GM23338 (cell line): ENCODE results near the gene GRB14. TPM values are rescaled to one million over a fixed set of nuclear protein-coding genes. Genes with fewer than 3 reads are reported as not detected.

Experiments used
- ATAC-seq: fragments of 200-7000 bp; cut with Tn5 transposase; 3 replicates; pipeline ENCODE4 v1.9.1; 2020
- DNase-seq: peaks from one replicate; pipeline ENCODE4 v3.0.0-alpha.2; 2015; ENCODE audit warnings: low spot score
- H2AFZ ChIP-seq: fragments of 200-600 bp; sonication (generic); 2 replicates; pipeline ENCODE4 v1.8.0; 2016; ENCODE audit warnings: antibody characterized with exemption, mild to moderate bottlenecking, moderate library complexity
- H3F3A ChIP-seq: fragments of 200-600 bp; sonication (generic); replicated peaks from 2 replicates; pipeline ENCODE4 v1.8.0; 2017; ENCODE audit warnings: antibody characterized with exemption, mixed run types, low read depth
- H3K27ac ChIP-seq: fragments of 200-600 bp; sonication (generic); 2 replicates; pipeline ENCODE4 v1.6.1; 2016; ENCODE audit warnings: low read depth
- H3K27me3 ChIP-seq: fragments of 200-600 bp; sonication (generic); 2 replicates; pipeline ENCODE4 v1.8.0; 2016; ENCODE audit warnings: mild to moderate bottlenecking, mixed run types, moderate library complexity; ENCODE audit not compliant: insufficient read depth
- H3K36me3 ChIP-seq: fragments of 200-600 bp; sonication (generic); 2 replicates; pipeline ENCODE4 v1.8.0; 2016; ENCODE audit warnings: mild to moderate bottlenecking; ENCODE audit not compliant: insufficient read depth
- H3K4me1 ChIP-seq: fragments of 200-600 bp; sonication (generic); 2 replicates; pipeline ENCODE4 v1.8.0; 2016; ENCODE audit warnings: mild to moderate bottlenecking, moderate library complexity; ENCODE audit not compliant: insufficient read depth
- H3K4me2 ChIP-seq: fragments of 200-600 bp; sonication (generic); 2 replicates; pipeline ENCODE4 v1.7.1; 2017; ENCODE audit warnings: mixed run types
- H3K4me3 ChIP-seq: fragments of 200-600 bp; sonication (generic); 2 replicates; pipeline ENCODE4 v1.6.1; 2016; ENCODE audit warnings: mixed run types
- H3K79me2 ChIP-seq: fragments of 200-600 bp; sonication (generic); replicated peaks from 2 replicates; pipeline ENCODE4 v1.8.0; 2017; ENCODE audit warnings: mild to moderate bottlenecking; ENCODE audit not compliant: insufficient read depth
- H3K9me2 ChIP-seq: fragments of 200-600 bp; sonication (generic); 2 replicates; pipeline ENCODE4 v1.8.0; 2017; ENCODE audit not compliant: insufficient read depth
- H4K20me1 ChIP-seq: fragments of 200-600 bp; sonication (generic); replicated peaks from 2 replicates; pipeline ENCODE4 v1.8.0; 2017; ENCODE audit warnings: mild to moderate bottlenecking; ENCODE audit not compliant: insufficient read depth
- H3K27ac Mint-ChIP-seq: 2 replicates; pipeline ENCODE4 v1.8.0; 2020; ENCODE audit warnings: inconsistent platforms, mild to moderate bottlenecking, moderate library complexity, mixed read lengths
- H3K27me3 Mint-ChIP-seq: 3 replicates; pipeline ENCODE4 v1.8.0; 2022; ENCODE audit warnings: low read depth, mild to moderate bottlenecking, moderate library complexity, mixed read lengths, inconsistent platforms; ENCODE audit not compliant: insufficient read depth, poor library complexity
- H3K36me3 Mint-ChIP-seq: 3 replicates; pipeline ENCODE4 v1.8.0; 2021; ENCODE audit warnings: low read depth, mild to moderate bottlenecking, inconsistent platforms, moderate library complexity, mixed read lengths
- H3K4me1 Mint-ChIP-seq: 3 replicates; pipeline ENCODE4 v1.8.0; 2020; ENCODE audit warnings: mild to moderate bottlenecking, inconsistent platforms, mixed read lengths
- H3K4me3 Mint-ChIP-seq: 3 replicates; pipeline ENCODE4 v1.8.0; 2021; ENCODE audit warnings: moderate library complexity, mild to moderate bottlenecking, inconsistent platforms, mixed read lengths
- H3K9me3 Mint-ChIP-seq: 3 replicates; pipeline ENCODE4 v1.8.0; 2020; ENCODE audit warnings: moderate library complexity, mild to moderate bottlenecking, inconsistent platforms, mixed read lengths
- CREB1 ChIP-seq: fragments of 250-450 bp; sonication (Bioruptor Pico); IDR thresholded peaks from 2 replicates; pipeline ENCODE4 v1.5.0; 2020; ENCODE audit warnings: low read depth, mild to moderate bottlenecking, moderate library complexity
- EZH2 ChIP-seq: fragments of 200-600 bp; sonication (generic); IDR thresholded peaks from one replicate; pipeline ENCODE4 v1.8.0; 2017; ENCODE audit warnings: antibody characterized with exemption, mild to moderate bottlenecking, low read depth; ENCODE audit not compliant: unreplicated experiment
- EZH2phosphoT487 ChIP-seq: fragments of 200-600 bp; sonication (generic); IDR thresholded peaks from one replicate; pipeline ENCODE4 v1.8.1; 2018; ENCODE audit warnings: antibody characterized with exemption; ENCODE audit not compliant: unreplicated experiment
- JUNB ChIP-seq: IDR thresholded peaks from one replicate; pipeline ENCODE4 v1.6.1; 2016; ENCODE audit warnings: antibody characterized with exemption; ENCODE audit not compliant: unreplicated experiment
- NANOG ChIP-seq: IDR thresholded peaks from 2 replicates; pipeline ENCODE4 v1.6.1; 2016; ENCODE audit warnings: antibody characterized with exemption, borderline replicate concordance
- POLR2AphosphoS5 ChIP-seq: IDR thresholded peaks from 2 replicates; pipeline ENCODE4 v1.6.1; 2016; ENCODE audit warnings: antibody characterized with exemption, low read depth
- STAT1 ChIP-seq: IDR thresholded peaks from one replicate; pipeline ENCODE4 v1.6.1; 2016; ENCODE audit warnings: antibody characterized with exemption; ENCODE audit not compliant: unreplicated experiment
- ZNF114 ChIP-seq: fragments of 250-450 bp; sonication (Bioruptor Pico); IDR thresholded peaks from 2 replicates; pipeline ENCODE4 v1.5.0; 2020; ENCODE audit warnings: mild to moderate bottlenecking, moderate library complexity
- polyA plus RNA-seq: library from polyadenylated mRNA; unstranded; fragments of >200 nt; fragmentation: Nextera tagmentation; extraction: Ambion mirVana; gene quantifications from 2 replicates; pipeline ENCODE4 v1.2.1, GENCODE V29; 2016
- total RNA-seq: library from RNA; depleted of rRNA; stranded (reverse); fragments of >200 nt; shearing (Covaris generic); gene quantifications from 2 replicates; pipeline ENCODE4 v1.2.3, GENCODE V29; 2014
- TF ChIP-seq, protein P1 (sequence below): IDR thresholded peaks from 2 replicates; pipeline ENCODE4 v1.6.1; 2016; ENCODE audit warnings: antibody characterized with exemption
- TF ChIP-seq, protein P2 (sequence below): IDR thresholded peaks from one replicate; pipeline ENCODE4 v1.6.1; 2018; ENCODE audit warnings: antibody characterized with exemption; ENCODE audit not compliant: unreplicated experiment
- TF ChIP-seq, protein P3 (sequence below), 2 experiments: fragments of 200-600 bp in 1 of 2; sonication (generic) in 1 of 2; conservative IDR thresholded peaks; 2 replicates each; pipeline versions ENCODE4 v1.5.1 to v1.6.1; 2016 to 2017; ENCODE audit warnings: antibody characterized with exemption in 2 of 2, low read depth in 2 of 2, mild to moderate bottlenecking in 2 of 2, moderate library complexity in 1 of 2
- TF ChIP-seq, protein P4 (sequence below): fragments of 250-450 bp; sonication (Bioruptor Pico); IDR thresholded peaks from 2 replicates; pipeline ENCODE4 v1.5.0; 2020; ENCODE audit warnings: mild to moderate bottlenecking, moderate library complexity

The GRB14 gene
- total and polyA plus RNA-seq, 2 experiments from 2014 or later, result 16.0 to 28.9 TPM

DNA sequence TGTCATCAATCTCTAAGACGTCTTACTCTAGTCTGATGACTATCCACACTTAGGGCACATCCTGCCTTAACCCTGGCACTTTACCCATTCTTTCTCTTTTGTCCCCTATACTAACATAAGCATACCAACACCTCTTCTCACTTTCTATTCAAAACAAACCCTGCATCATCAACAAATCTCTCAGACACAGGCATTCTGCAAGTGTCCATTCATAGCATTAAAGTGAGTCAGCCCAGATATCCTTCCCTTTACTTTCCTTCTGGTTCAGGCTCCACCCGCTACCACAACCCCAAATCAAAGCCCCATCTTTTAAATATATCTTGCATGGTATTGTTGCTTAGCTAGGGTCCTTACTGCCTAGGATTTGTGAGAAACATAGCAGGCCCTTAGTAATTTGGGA lies 3.8 kb downstream of the GRB14 start:
- peaks cover 3% of the 10 kb centered on the region for H3K27me3 Mint-ChIP-seq
- no peak overlapping the region for H3K4me2 ChIP-seq

More for the DNA sequence above, 3.8 kb downstream of the GRB14 start:
- Histone ChIP-seq H3K9me2 (no peaks in the 10 kb centered on the region), H3K4me3 (no peak overlapping the region), H3K79me2 (no peaks in the 10 kb centered on the region), H3K4me1 (peaks cover 11% of the 10 kb centered on the region), H3K27me3 (no peaks in the 10 kb centered on the region), H3K27ac (no peak overlapping the region), H2AFZ (no peak overlapping the region), H3K36me3 (no peaks in the 10 kb centered on the region), H3F3A (no peaks in the 10 kb centered on the region), H4K20me1 (no peaks in the 10 kb centered on the region; the same call in 1 of the 2 replicates)
- DNase-seq (no peak), ATAC-seq (no peak)
- no peak overlapping the region for H3K4me3 Mint-ChIP-seq
- H3K27ac Mint-ChIP-seq, result no peak overlapping the region
- 0 out of 3 replicates have a peak, but pooled peaks cover 6% of the 10 kb centered on the region for H3K36me3 Mint-ChIP-seq
- peaks cover 10% of the 10 kb centered on the region for H3K4me1 Mint-ChIP-seq
- TF ChIP-seq, protein P1, sequence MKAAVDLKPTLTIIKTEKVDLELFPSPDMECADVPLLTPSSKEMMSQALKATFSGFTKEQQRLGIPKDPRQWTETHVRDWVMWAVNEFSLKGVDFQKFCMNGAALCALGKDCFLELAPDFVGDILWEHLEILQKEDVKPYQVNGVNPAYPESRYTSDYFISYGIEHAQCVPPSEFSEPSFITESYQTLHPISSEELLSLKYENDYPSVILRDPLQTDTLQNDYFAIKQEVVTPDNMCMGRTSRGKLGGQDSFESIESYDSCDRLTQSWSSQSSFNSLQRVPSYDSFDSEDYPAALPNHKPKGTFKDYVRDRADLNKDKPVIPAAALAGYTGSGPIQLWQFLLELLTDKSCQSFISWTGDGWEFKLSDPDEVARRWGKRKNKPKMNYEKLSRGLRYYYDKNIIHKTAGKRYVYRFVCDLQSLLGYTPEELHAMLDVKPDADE, result no peak
- TF ChIP-seq, protein P2, sequence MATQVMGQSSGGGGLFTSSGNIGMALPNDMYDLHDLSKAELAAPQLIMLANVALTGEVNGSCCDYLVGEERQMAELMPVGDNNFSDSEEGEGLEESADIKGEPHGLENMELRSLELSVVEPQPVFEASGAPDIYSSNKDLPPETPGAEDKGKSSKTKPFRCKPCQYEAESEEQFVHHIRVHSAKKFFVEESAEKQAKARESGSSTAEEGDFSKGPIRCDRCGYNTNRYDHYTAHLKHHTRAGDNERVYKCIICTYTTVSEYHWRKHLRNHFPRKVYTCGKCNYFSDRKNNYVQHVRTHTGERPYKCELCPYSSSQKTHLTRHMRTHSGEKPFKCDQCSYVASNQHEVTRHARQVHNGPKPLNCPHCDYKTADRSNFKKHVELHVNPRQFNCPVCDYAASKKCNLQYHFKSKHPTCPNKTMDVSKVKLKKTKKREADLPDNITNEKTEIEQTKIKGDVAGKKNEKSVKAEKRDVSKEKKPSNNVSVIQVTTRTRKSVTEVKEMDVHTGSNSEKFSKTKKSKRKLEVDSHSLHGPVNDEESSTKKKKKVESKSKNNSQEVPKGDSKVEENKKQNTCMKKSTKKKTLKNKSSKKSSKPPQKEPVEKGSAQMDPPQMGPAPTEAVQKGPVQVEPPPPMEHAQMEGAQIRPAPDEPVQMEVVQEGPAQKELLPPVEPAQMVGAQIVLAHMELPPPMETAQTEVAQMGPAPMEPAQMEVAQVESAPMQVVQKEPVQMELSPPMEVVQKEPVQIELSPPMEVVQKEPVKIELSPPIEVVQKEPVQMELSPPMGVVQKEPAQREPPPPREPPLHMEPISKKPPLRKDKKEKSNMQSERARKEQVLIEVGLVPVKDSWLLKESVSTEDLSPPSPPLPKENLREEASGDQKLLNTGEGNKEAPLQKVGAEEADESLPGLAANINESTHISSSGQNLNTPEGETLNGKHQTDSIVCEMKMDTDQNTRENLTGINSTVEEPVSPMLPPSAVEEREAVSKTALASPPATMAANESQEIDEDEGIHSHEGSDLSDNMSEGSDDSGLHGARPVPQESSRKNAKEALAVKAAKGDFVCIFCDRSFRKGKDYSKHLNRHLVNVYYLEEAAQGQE, result no peak
- TF ChIP-seq EZH2phosphoT487 (no peak), POLR2AphosphoS5 (no peak), ZNF114 (no peak), EZH2 (no peak), STAT1 (no peak), JUNB (no peak), NANOG (no peak), CREB1 (CRISPR knock-in tag) (no peak)
- TF ChIP-seq, protein P3, sequence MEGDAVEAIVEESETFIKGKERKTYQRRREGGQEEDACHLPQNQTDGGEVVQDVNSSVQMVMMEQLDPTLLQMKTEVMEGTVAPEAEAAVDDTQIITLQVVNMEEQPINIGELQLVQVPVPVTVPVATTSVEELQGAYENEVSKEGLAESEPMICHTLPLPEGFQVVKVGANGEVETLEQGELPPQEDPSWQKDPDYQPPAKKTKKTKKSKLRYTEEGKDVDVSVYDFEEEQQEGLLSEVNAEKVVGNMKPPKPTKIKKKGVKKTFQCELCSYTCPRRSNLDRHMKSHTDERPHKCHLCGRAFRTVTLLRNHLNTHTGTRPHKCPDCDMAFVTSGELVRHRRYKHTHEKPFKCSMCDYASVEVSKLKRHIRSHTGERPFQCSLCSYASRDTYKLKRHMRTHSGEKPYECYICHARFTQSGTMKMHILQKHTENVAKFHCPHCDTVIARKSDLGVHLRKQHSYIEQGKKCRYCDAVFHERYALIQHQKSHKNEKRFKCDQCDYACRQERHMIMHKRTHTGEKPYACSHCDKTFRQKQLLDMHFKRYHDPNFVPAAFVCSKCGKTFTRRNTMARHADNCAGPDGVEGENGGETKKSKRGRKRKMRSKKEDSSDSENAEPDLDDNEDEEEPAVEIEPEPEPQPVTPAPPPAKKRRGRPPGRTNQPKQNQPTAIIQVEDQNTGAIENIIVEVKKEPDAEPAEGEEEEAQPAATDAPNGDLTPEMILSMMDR (conservative IDR thresholded peaks at IDR 0.05; ENCODE audit: low read depth in 2 of 2), result no peak
- TF ChIP-seq, protein P4, sequence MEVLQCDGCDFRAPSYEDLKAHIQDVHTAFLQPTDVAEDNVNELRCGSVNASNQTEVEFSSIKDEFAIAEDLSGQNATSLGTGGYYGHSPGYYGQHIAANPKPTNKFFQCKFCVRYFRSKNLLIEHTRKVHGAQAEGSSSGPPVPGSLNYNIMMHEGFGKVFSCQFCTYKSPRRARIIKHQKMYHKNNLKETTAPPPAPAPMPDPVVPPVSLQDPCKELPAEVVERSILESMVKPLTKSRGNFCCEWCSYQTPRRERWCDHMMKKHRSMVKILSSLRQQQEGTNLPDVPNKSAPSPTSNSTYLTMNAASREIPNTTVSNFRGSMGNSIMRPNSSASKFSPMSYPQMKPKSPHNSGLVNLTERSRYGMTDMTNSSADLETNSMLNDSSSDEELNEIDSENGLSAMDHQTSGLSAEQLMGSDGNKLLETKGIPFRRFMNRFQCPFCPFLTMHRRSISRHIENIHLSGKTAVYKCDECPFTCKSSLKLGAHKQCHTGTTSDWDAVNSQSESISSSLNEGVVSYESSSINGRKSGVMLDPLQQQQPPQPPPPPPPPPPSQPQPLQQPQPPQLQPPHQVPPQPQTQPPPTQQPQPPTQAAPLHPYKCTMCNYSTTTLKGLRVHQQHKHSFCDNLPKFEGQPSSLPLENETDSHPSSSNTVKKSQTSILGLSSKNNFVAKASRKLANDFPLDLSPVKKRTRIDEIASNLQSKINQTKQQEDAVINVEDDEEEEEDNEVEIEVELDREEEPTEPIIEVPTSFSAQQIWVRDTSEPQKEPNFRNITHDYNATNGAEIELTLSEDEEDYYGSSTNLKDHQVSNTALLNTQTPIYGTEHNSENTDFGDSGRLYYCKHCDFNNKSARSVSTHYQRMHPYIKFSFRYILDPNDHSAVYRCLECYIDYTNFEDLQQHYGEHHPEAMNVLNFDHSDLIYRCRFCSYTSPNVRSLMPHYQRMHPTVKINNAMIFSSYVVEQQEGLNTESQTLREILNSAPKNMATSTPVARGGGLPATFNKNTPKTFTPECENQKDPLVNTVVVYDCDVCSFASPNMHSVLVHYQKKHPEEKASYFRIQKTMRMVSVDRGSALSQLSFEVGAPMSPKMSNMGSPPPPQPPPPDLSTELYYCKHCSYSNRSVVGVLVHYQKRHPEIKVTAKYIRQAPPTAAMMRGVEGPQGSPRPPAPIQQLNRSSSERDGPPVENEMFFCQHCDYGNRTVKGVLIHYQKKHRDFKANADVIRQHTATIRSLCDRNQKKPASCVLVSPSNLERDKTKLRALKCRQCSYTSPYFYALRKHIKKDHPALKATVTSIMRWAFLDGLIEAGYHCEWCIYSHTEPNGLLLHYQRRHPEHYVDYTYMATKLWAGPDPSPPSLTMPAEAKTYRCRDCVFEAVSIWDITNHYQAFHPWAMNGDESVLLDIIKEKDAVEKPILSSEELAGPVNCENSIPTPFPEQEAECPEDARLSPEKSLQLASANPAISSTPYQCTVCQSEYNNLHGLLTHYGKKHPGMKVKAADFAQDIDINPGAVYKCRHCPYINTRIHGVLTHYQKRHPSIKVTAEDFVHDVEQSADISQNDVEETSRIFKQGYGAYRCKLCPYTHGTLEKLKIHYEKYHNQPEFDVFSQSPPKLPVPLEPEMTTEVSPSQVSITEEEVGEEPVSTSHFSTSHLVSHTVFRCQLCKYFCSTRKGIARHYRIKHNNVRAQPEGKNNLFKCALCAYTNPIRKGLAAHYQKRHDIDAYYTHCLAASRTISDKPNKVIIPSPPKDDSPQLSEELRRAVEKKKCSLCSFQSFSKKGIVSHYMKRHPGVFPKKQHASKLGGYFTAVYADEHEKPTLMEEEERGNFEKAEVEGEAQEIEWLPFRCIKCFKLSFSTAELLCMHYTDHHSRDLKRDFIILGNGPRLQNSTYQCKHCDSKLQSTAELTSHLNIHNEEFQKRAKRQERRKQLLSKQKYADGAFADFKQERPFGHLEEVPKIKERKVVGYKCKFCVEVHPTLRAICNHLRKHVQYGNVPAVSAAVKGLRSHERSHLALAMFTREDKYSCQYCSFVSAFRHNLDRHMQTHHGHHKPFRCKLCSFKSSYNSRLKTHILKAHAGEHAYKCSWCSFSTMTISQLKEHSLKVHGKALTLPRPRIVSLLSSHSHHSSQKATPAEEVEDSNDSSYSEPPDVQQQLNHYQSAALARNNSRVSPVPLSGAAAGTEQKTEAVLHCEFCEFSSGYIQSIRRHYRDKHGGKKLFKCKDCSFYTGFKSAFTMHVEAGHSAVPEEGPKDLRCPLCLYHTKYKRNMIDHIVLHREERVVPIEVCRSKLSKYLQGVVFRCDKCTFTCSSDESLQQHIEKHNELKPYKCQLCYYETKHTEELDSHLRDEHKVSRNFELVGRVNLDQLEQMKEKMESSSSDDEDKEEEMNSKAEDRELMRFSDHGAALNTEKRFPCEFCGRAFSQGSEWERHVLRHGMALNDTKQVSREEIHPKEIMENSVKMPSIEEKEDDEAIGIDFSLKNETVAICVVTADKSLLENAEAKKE (CRISPR knock-in tag), result no peak
- no peaks in the 10 kb centered on the region for H3K9me3 Mint-ChIP-seq
